Peyer's patch (tissue), 4 donors: Measurements from ENCODE around the gene GALR3.

Source experiments
- CTCF ChIP-seq, 6 experiments: fragments of 450-650 bp in 4 of 6; fragments of 200-600 bp in 2 of 6; sonication (generic) in 1 of 6; IDR thresholded peaks; one replicate each; pipeline ENCODE4 v1.5.1; 2017 to 2019; ENCODE audit warnings: antibody characterized with exemption in 6 of 6, mild to moderate bottlenecking in 3 of 6, moderate library complexity in 1 of 6
- POLR2A ChIP-seq, 2 donors: fragments of 450-650 bp; IDR thresholded peaks; one replicate each; pipeline ENCODE4 v1.5.1; 2017; ENCODE audit warnings: antibody characterized with exemption in 2 of 2, mild to moderate bottlenecking in 2 of 2, moderate library complexity in 2 of 2

GRCh38 chr22:37809672-37810333 is 13.4 kb upstream of the GALR3 start:
- TF ChIP-seq CTCF (IDR thresholded peaks at IDR 0.05) (no peak), POLR2A (IDR thresholded peaks at IDR 0.05) (no peak)
